K562 (cell line): ENCODE results near the gene ZNF641. TPM values are rescaled to one million over a fixed set of nuclear protein-coding genes. Genes with fewer than 3 reads are reported as not detected.

Source experiments
- ATAC-seq: fragments of 200-7000 bp; cut with Tn5 transposase; 3 replicates; pipeline ENCODE4 v1.9.1; 2020; ENCODE audit warnings: moderate library complexity
- BruUV-seq: library from RNA; stranded (reverse); fragments of 400-500 nt; replicated peaks from 2 replicates; lab custom pipeline; 2021; lab: Mats Ljungman, UMichigan
- CTCF ChIA-PET: fragments of 300-600 bp; formaldehyde crosslinking; extraction: SDS; loops from one replicate; lab custom pipeline; 2021; ENCODE audit warnings: low intra/inter-chr PET ratio; lab: Yijun Ruan, JAX
- POLR2A ChIA-PET: fragments of 300-600, 350-650 bp; sonication (Branson Sonifier 250); formaldehyde crosslinking; extraction: SDS; loops from one replicate; lab custom pipeline; 2021; ENCODE audit warnings: antibody characterized with exemption, inconsistent platforms; lab: Yijun Ruan, JAX
- DNase-seq, 4 experiments: peaks; one replicate each; pipeline versions ENCODE4 v3.0.0 to v3.0.0-alpha.2; 2011 to 2018; ENCODE audit warnings: low spot score in 3 of 4, mixed read lengths in 3 of 4; ENCODE audit errors: extremely low read depth in 1 of 4
- FAIRE-seq: peaks from 2 replicates; lab custom pipeline; 2011; peaks lifted over from hg19 to GRCh38; lab: Jason Lieb, UNC
- H2AFZ ChIP-seq: 2 replicates; pipeline ENCODE4 v1.6.0; 2011; ENCODE audit warnings: low read depth, low read length, control low read depth, inconsistent platforms
- H3K27ac ChIP-seq: fragments of 200-600 bp; 3 replicates; pipeline ENCODE4 v1.8.0; 2011; ENCODE audit warnings: low read depth, mild to moderate bottlenecking, control low read depth, inconsistent platforms, low read length, moderate library complexity, mixed read lengths; ENCODE audit errors: extremely low read depth
- H3K27me3 ChIP-seq, 2 experiments: fragments of 300-600 bp in 1 of 2; 2 replicates in 1 of 2; 3 replicates in 1 of 2; pipeline versions ENCODE4 v1.6.0 to v1.8.0; 2011; ENCODE audit warnings: inconsistent platforms in 2 of 2, low read length in 2 of 2, mild to moderate bottlenecking in 1 of 2, mixed read lengths in 1 of 2, moderate library complexity in 1 of 2; ENCODE audit not compliant: control insufficient read depth in 2 of 2, insufficient read depth in 2 of 2
- H3K36me3 ChIP-seq: fragments of 300-600 bp; 3 replicates; pipeline ENCODE4 v1.8.0; 2011; ENCODE audit warnings: mild to moderate bottlenecking, low read length, inconsistent platforms; ENCODE audit not compliant: control insufficient read depth, insufficient read depth
- H3K4me1 ChIP-seq, 2 experiments: fragments of 200-600 bp in 1 of 2; replicated peaks in 1 of 2; 2 replicates in 1 of 2; 3 replicates in 1 of 2; pipeline versions ENCODE4 v1.5.1 to v1.8.0; 2011; ENCODE audit warnings: inconsistent platforms in 2 of 2, low read length in 2 of 2, mild to moderate bottlenecking in 1 of 2, mixed read lengths in 1 of 2, moderate library complexity in 1 of 2; ENCODE audit not compliant: control insufficient read depth in 2 of 2, insufficient read depth in 2 of 2
- H3K4me2 ChIP-seq: 2 replicates; pipeline ENCODE4 v1.6.1; 2011; ENCODE audit warnings: low read length, control low read depth, inconsistent platforms, mixed read lengths; ENCODE audit not compliant: insufficient read depth
- H3K4me3 ChIP-seq: fragments of 200-600 bp; sonication (generic), shearing (Covaris generic); 2 replicates; pipeline ENCODE4 v1.5.1; 2016; ENCODE audit warnings: control low read depth, inconsistent platforms
- H3K79me2 ChIP-seq: fragments of 200-600 bp; 3 replicates; pipeline ENCODE4 v1.8.0; 2011; ENCODE audit warnings: low read length, inconsistent platforms; ENCODE audit not compliant: control insufficient read depth, insufficient read depth
- H3K9ac ChIP-seq, 2 experiments: 2 replicates each; pipeline versions ENCODE4 v1.6.0 to v1.6.1; 2011; ENCODE audit warnings: low read depth in 2 of 2, low read length in 2 of 2, control low read depth in 1 of 2, inconsistent platforms in 1 of 2, mild to moderate bottlenecking in 1 of 2, mixed read lengths in 1 of 2; ENCODE audit not compliant: insufficient read depth in 1 of 2
- H3K9me1 ChIP-seq: one replicate; pipeline ENCODE4 v1.6.0; 2011; ENCODE audit warnings: inconsistent platforms, mild to moderate bottlenecking, low read length, moderate library complexity; ENCODE audit not compliant: control insufficient read depth, insufficient read depth
- H3K9me3 ChIP-seq: replicated peaks from 2 replicates; pipeline ENCODE4 v1.5.1; 2011; ENCODE audit warnings: low read depth, low read length, inconsistent platforms; ENCODE audit not compliant: control insufficient read depth, insufficient read depth
- H4K20me1 ChIP-seq: replicated peaks from 2 replicates; pipeline ENCODE4 v1.6.1; 2011; ENCODE audit warnings: low read length, inconsistent platforms, mixed read lengths; ENCODE audit not compliant: control insufficient read depth, insufficient read depth
- ARID1B ChIP-seq: fragments of 450-650 bp; IDR thresholded peaks from 2 replicates; pipeline ENCODE4 v1.6.1; 2016; ENCODE audit warnings: antibody characterized with exemption, mild to moderate bottlenecking, inconsistent platforms
- ATF1 ChIP-seq, 2 experiments: fragments of 450-650 bp in 1 of 2; IDR thresholded peaks; 2 replicates each; pipeline ENCODE4 v1.6.1; 2016; ENCODE audit warnings: missing compliant biosample characterization in 1 of 2, missing genetic modification characterization in 1 of 2
- ATF7 ChIP-seq: fragments of 450-650 bp; IDR thresholded peaks from 2 replicates; pipeline ENCODE4 v1.7.1; 2014; ENCODE audit warnings: mild to moderate bottlenecking, moderate library complexity
- E2F1 ChIP-seq: sonication (generic); formaldehyde crosslinking; IDR thresholded peaks from 2 replicates; pipeline ENCODE4 v1.8.1; 2023; ENCODE audit warnings: mild to moderate bottlenecking, missing genetic modification reagents, moderate library complexity
- E2F6 ChIP-seq, 2 experiments: IDR thresholded peaks; 2 replicates each; pipeline ENCODE4 v1.6.1; 2011; ENCODE audit warnings: borderline replicate concordance in 1 of 2, control low read depth in 1 of 2, low read depth in 1 of 2, low read length in 1 of 2, mild to moderate bottlenecking in 1 of 2, mixed read lengths in 1 of 2, moderate library complexity in 1 of 2; ENCODE audit not compliant: insufficient read depth in 1 of 2, insufficient read length in 1 of 2, poor library complexity in 1 of 2, severe bottlenecking in 1 of 2; ENCODE audit errors: extremely low read depth in 1 of 2
- FOSL1 ChIP-seq: fragments of 200-800 bp; sonication (Bioruptor generic); conservative IDR thresholded peaks from 2 replicates; pipeline ENCODE4 v1.6.1; 2016; ENCODE audit warnings: missing genetic modification characterization, missing compliant biosample characterization
- HMBOX1 ChIP-seq: sonication (generic); IDR thresholded peaks from 2 replicates; pipeline ENCODE4 v1.6.1; 2016
- NR2C2 ChIP-seq, 2 experiments: fragments of 200-800 bp in 1 of 2; sonication (Bioruptor generic) in 1 of 2; sonication (generic) in 1 of 2; formaldehyde crosslinking in 1 of 2; IDR thresholded peaks; 2 replicates each; pipeline versions ENCODE4 v1.6.1 to v1.8.0; 2016 to 2022; ENCODE audit warnings: mild to moderate bottlenecking in 1 of 2, missing compliant biosample characterization in 1 of 2, missing genetic modification characterization in 1 of 2, missing genetic modification reagents in 1 of 2
- RB1 ChIP-seq: fragments of 450-650 bp; IDR thresholded peaks from 2 replicates; pipeline ENCODE4 v1.6.1; 2017; ENCODE audit warnings: low read depth, mild to moderate bottlenecking
- SMARCE1 ChIP-seq: fragments of 450-650 bp; IDR thresholded peaks from 2 replicates; pipeline ENCODE4 v1.7.1; 2016; ENCODE audit warnings: mild to moderate bottlenecking
- SNAPC5 ChIP-seq: fragments of 250-450 bp; sonication (Bioruptor Pico); IDR thresholded peaks from 2 replicates; pipeline ENCODE4 v1.8.0; 2021; ENCODE audit warnings: moderate library complexity, mild to moderate bottlenecking, inconsistent platforms
- TEAD4 ChIP-seq, 2 experiments: sonication (generic) in 1 of 2; formaldehyde crosslinking in 1 of 2; IDR thresholded peaks; 2 replicates each; pipeline versions ENCODE4 v1.6.1 to v1.8.0; 2012 to 2022; ENCODE audit warnings: borderline replicate concordance in 1 of 2, inconsistent platforms in 1 of 2, low read length in 1 of 2, mild to moderate bottlenecking in 1 of 2, missing genetic modification reagents in 1 of 2
- ZKSCAN1 ChIP-seq: fragments of 150-350 bp; IDR thresholded peaks from 2 replicates; pipeline ENCODE4 v1.6.1; 2016; ENCODE audit warnings: low read depth, low read length
- ZNF445 ChIP-seq: fragments of 250-450 bp; sonication (Bioruptor Pico); IDR thresholded peaks from 2 replicates; pipeline ENCODE4 v1.4.0; 2020; ENCODE audit warnings: low read depth, mild to moderate bottlenecking, moderate library complexity
- ZNF740 ChIP-seq, 3 experiments: fragments of 200-800 bp in 1 of 3; sonication (Bioruptor generic) in 1 of 3; sonication (generic) in 1 of 3; formaldehyde crosslinking in 1 of 3; IDR thresholded peaks; 2 replicates each; pipeline versions ENCODE4 v1.6.1 to v1.8.0; 2016 to 2022; ENCODE audit warnings: mild to moderate bottlenecking in 2 of 3, missing compliant biosample characterization in 2 of 3, missing genetic modification characterization in 2 of 3, missing genetic modification reagents in 1 of 3
- WGBS: fragments of 100-300 bp; shearing (Covaris generic); methylation state at CpG from one replicate; pipeline ENCODE4 v1.1.6; 2016; ENCODE audit warnings: low coverage, mixed read lengths; ENCODE audit not compliant: insufficient coverage; ENCODE audit errors: missing lambda C conversion rate; 5-methylcytosine and 5-hydroxymethylcytosine counted together
- in situ Hi-C: fragments of 300-500 bp; cut with MboI; formaldehyde crosslinking; loops from 4 replicates; pipeline ENCODE4 v1.15.0; 2018; ENCODE audit warnings: inconsistent platforms, mixed read lengths
- intact Hi-C: fragments of 100-400 bp; cut with micrococcal nuclease; formaldehyde crosslinking; loops from 2 replicates; pipeline ENCODE4 v1.14.2; 2022
- polyA plus RNA-seq, 8 experiments: library from polyadenylated mRNA; depleted of rRNA in 4 of 8; stranded (reverse) in 5 of 8; unstranded in 3 of 8; fragments of >200 nt; fragmentation: Nextera tagmentation in 2 of 8; fragmentation: Illumina TruSeq in 1 of 8; extraction: Ambion mirVana in 2 of 8; extraction: Trizol in 1 of 8; gene quantifications; 2 replicates each; pipeline versions ENCODE4 v1.2.1 to v1.2.3, GENCODE V29; 2011 to 2014; ENCODE audit warnings: inconsistent platforms in 1 of 8, missing spikeins in 1 of 8
- total RNA-seq, 7 experiments: library from RNA; depleted of rRNA in 6 of 7; stranded (reverse); fragments of >200 nt in 6 of 7; fragmentation: Illumina TruSeq in 2 of 7; extraction: Trizol in 2 of 7; gene quantifications; 2 replicates each; pipeline versions ENCODE4 v1.2.1 to v1.2.3, GENCODE V29; 2011 to 2021; ENCODE audit warnings: low replicate concordance in 1 of 7

The ZNF641 gene
- total and polyA plus RNA-seq, 9 of the 15 experiments (the other 6 are each of a cell fraction or from before 2014, with no cell fraction given): 2.5 to 15.6 (median 9.2) TPM

GRCh38 chr12:48352157-48352760 is 1.5 kb upstream of the ZNF641 start:
- DNase-seq (peak; percentile 21 to 88 (median 52)), ATAC-seq (peak; percentile 63), FAIRE-seq (peak; percentile 98)
- Histone ChIP-seq H3K9me3 (no peaks in the 10 kb centered on the region), H3K79me2 (peaks cover 6% of the 10 kb centered on the region; the same call in 2 of the 3 replicates), H4K20me1 (no peaks in the 10 kb centered on the region), H3K27me3 (no peaks in the 10 kb centered on the region), H3K27ac (peak overlapping the region; percentile 95), H3K4me3 (peak overlapping the region; percentile 74; the same call in 1 of the 2 replicates), H3K9me1 (no peaks in the 10 kb centered on the region), H3K4me1 (peaks cover 8 to 19% of the 10 kb centered on the region in 2 experiments; a peak in 4 of 5 replicates), H2AFZ (peak overlapping the region; percentile 90), H3K4me2 (peak overlapping the region; percentile 96), H3K36me3 (peaks cover 8% of the 10 kb centered on the region; the same call in 2 of the 3 replicates), H3K9ac (peak overlapping the region; percentile 57 to 89; a peak in 3 of 4 replicates)
- in situ Hi-C loops (no loop called here), intact Hi-C loops (no loop called here)
- BruUV-seq: no TSS peak
- ChIA-PET CTCF (no interaction called here), POLR2A (no interaction called here)
- 14% methylated on average over 11 of the region's 11 CpGs for WGBS
- TF ChIP-seq ATF7 (peak; percentile 48; the same call in 1 of the 2 replicates), HMBOX1 (peak; percentile 95), ARID1B (peak; percentile 85), ZNF740 (CRISPR knock-in tag; IDR thresholded peaks at IDR 0.05) (no peak), ZNF740 (tag; IDR thresholded peaks at IDR 0.05) (no peak), FOSL1 (tag) (no peak), TEAD4 (IDR thresholded peaks at IDR 0.05; ENCODE audit: low read length) (peak; percentile 79), TEAD4 (CRISPR knock-in tag; IDR thresholded peaks at IDR 0.05; ENCODE audit: borderline replicate concordance) (no peak), SMARCE1 (no peak), E2F1 (no peak), ZNF445 (0 out of 2 replicates have a peak, but pooled peaks have one; percentile 15), ATF1 (CRISPR knock-in tag; IDR thresholded peaks at IDR 0.05) (no peak), ATF1 (tag; IDR thresholded peaks at IDR 0.05) (peak; percentile 25; the same call in 1 of the 2 replicates), RB1 (0 out of 2 replicates have a peak, but pooled peaks have one; percentile 28), NR2C2 (CRISPR knock-in tag; IDR thresholded peaks at IDR 0.05) (no peak), NR2C2 (tag; IDR thresholded peaks at IDR 0.05) (0 out of 2 replicates have a peak, but pooled peaks have one; percentile 5), E2F6 (IDR thresholded peaks at IDR 0.05; ENCODE audit: borderline replicate concordance in 1 of 2, extremely low read depth in 1 of 2, insufficient read depth in 1 of 2, insufficient read length in 1 of 2, low read depth in 1 of 2, low read length in 1 of 2, poor library complexity in 1 of 2, severe bottlenecking in 1 of 2) (peak in 1 of 2 experiments; percentile 38), ZKSCAN1 (0 out of 2 replicates have a peak, but pooled peaks have one; percentile 55), SNAPC5 (CRISPR knock-in tag) (no peak)
